Stimulated activated CD4-positive, alpha-beta T cell treated with anti-CD3 and anti-CD28 coated beads, Interleukin-1b, Interleukin-23, amount 100 ng/mL, for 1 hour (primary cell): ENCODE measurements around the gene SLC8A2.
"Not testable (repeated sequence)": the region's sequence is repeated elsewhere in the genome, so short reads cannot be mapped to it uniquely, and the experiment has no call there.

ENCODE experiments used
- DNase-seq, 2 donors: peaks; one replicate each; pipeline ENCODE4 v3.0.0-alpha.2; 2020; ENCODE audit warnings: low read depth in 2 of 2

Gene SLC8A2

GRCh38 chr19:47411696-47412095 lies 60.0 kb downstream of the SLC8A2 start:
- not testable (repeated sequence) for DNase-seq

- DNase-seq, result no peak
These were observed 60.6 kb downstream of the SLC8A2 start for GRCh38 chr19:47411101-47411500.

GRCh38 chr19:47408156-47408938 lies 63.3 kb downstream of the SLC8A2 start:
- no peak for DNase-seq

GRCh38 chr19:47407417-47407774 lies 64.3 kb downstream of the SLC8A2 start:
- DNase-seq, result no peak

- no peak for DNase-seq
These were observed 64.8 kb downstream of the SLC8A2 start for GRCh38 chr19:47406711-47407416.

GRCh38 chr19:47405854-47406417 lies 65.8 kb downstream of the SLC8A2 start:
- DNase-seq, result no peak

GRCh38 chr19:47405197-47405550 lies 66.5 kb downstream of the SLC8A2 start:
- no peak for DNase-seq

GRCh38 chr19:47404334-47405196 lies 67.1 kb downstream of the SLC8A2 start:
- DNase-seq, result no peak

- DNase-seq, result no peak
These were observed 69.2 kb downstream of the SLC8A2 start for GRCh38 chr19:47402504-47402903.

- DNase-seq, result no peak
These were observed 72.7 kb downstream of the SLC8A2 start for GRCh38 chr19:47398707-47399597.

GRCh38 chr19:47391510-47392223 lies 80.0 kb downstream of the SLC8A2 start:
- DNase-seq, result peak; percentile 67 to 73

GRCh38 chr19:47390533-47391488 lies 80.9 kb downstream of the SLC8A2 start:
- no peak for DNase-seq

GRCh38 chr19:47389150-47389556 lies 82.5 kb downstream of the SLC8A2 start:
- no peak for DNase-seq

GRCh38 chr19:47388721-47389120 lies 83.0 kb downstream of the SLC8A2 start:
- DNase-seq, result not testable (repeated sequence)

GRCh38 chr19:47387623-47388022 lies 84.1 kb downstream of the SLC8A2 start:
- DNase-seq, result not testable (repeated sequence)

GRCh38 chr19:47386582-47386981 lies 85.1 kb downstream of the SLC8A2 start:
- DNase-seq, result not testable (repeated sequence)

GRCh38 chr19:47384533-47384932 lies 87.2 kb downstream of the SLC8A2 start:
- not testable (repeated sequence) for DNase-seq

GRCh38 chr19:47383890-47384289 lies 87.8 kb downstream of the SLC8A2 start:
- not testable (repeated sequence) for DNase-seq

- no peak for DNase-seq
These were observed 89.9 kb downstream of the SLC8A2 start for GRCh38 chr19:47381653-47382279.
